ENCODE data around the gene SCAND1.

SCAND1 gene

GRCh38 chr20:35904982-35905663, 49.2 kb downstream of the SCAND1 start:
- DNase-seq (ENCODE audit: low read depth), result no peak

- DNase-seq (ENCODE audit: low read depth), result no peak
Observed at GRCh38 chr20:35903843-35904242, 50.5 kb downstream of the SCAND1 start.
